ENCODE results near the gene OR5T1.

Gene OR5T1

GRCh38 chr11:56273854-56274253 lies at the start of gene OR5T1:
TSS of gene OR5T1 (plus strand) at chr11:56274154. CDS start at chr11:56275639, 1,485 bp downstream.
- TF ChIP-seq GATA2 (IDR thresholded peaks at IDR 0.05; ENCODE audit: low read depth, low read length) = no peak
- no peak for TF ChIP-seq GATA3 (IDR thresholded peaks at IDR 0.05; ENCODE audit: low read depth, low read length)

GRCh38 chr11:56234155-56234554 lies 39.8 kb upstream of the OR5T1 start, which contains the start of gene OR5T2:
TSS of gene OR5T2 (minus strand) at chr11:56234255. CDS start at chr11:56233062, 1,193 bp downstream.
- TF ChIP-seq GATA3 (IDR thresholded peaks at IDR 0.05; ENCODE audit: low read depth, low read length) (no peak), GATA2 (IDR thresholded peaks at IDR 0.05; ENCODE audit: low read depth, low read length) (no peak)

GRCh38 chr11:56251954-56252353 lies 22.0 kb upstream of the OR5T1 start, which contains the start of gene OR5T3:
TSS of gene OR5T3 (plus strand) at chr11:56252254. CDS start at chr11:56252254, 0 bp downstream.
- TF ChIP-seq GATA3 (IDR thresholded peaks at IDR 0.05; ENCODE audit: low read depth, low read length) = no peak
- TF ChIP-seq GATA2 (IDR thresholded peaks at IDR 0.05; ENCODE audit: low read depth, low read length) = no peak

GRCh38 chr11:56271092-56271491 lies 2.9 kb upstream of the OR5T1 start:
- TF ChIP-seq GATA2 (IDR thresholded peaks at IDR 0.05; ENCODE audit: low read depth, low read length) (no peak), GATA3 (IDR thresholded peaks at IDR 0.05; ENCODE audit: low read depth, low read length) (no peak)

GRCh38 chr11:56292154-56292553 lies 18.2 kb downstream of the OR5T1 start, which contains the start of gene OR8H1:
TSS of gene OR8H1 (minus strand) at chr11:56292254. CDS start at chr11:56291062, 1,192 bp downstream.
- TF ChIP-seq GATA2 (IDR thresholded peaks at IDR 0.05; ENCODE audit: low read depth, low read length) (no peak), GATA3 (IDR thresholded peaks at IDR 0.05; ENCODE audit: low read depth, low read length) (no peak)

- TF ChIP-seq GATA2 (IDR thresholded peaks at IDR 0.05; ENCODE audit: low read depth, low read length) (no peak), GATA3 (IDR thresholded peaks at IDR 0.05; ENCODE audit: low read depth, low read length) (no peak)
Observed at GRCh38 chr11:56296898-56297297, 22.9 kb downstream of the OR5T1 start.

- TF ChIP-seq GATA3 (IDR thresholded peaks at IDR 0.05; ENCODE audit: low read depth, low read length) (no peak), GATA2 (IDR thresholded peaks at IDR 0.05; ENCODE audit: low read depth, low read length) (no peak)
Observed at GRCh38 chr11:56307836-56308235, 33.9 kb downstream of the OR5T1 start.

GRCh38 chr11:56314844-56315243 lies 40.9 kb downstream of the OR5T1 start, which contains the start of gene OR8K3:
TSS of gene OR8K3 (plus strand) at chr11:56315144. CDS start at chr11:56318307, 3,163 bp downstream.
- TF ChIP-seq GATA2 (IDR thresholded peaks at IDR 0.05; ENCODE audit: low read depth, low read length) (no peak), GATA3 (IDR thresholded peaks at IDR 0.05; ENCODE audit: low read depth, low read length) (no peak)
